Lower lobe of right lung (tissue), 2 donors: ENCODE data around the gene VSX2. TPM values are rescaled to one million over a fixed set of nuclear protein-coding genes. Genes with fewer than 3 reads are reported as not detected.
A peak's percentile ranks its signal among the peaks of the same experiment; 100 is the strongest.

Experiments used
- ATAC-seq, 2 donors: fragments of 200-7000 bp; cut with Tn5 transposase; one replicate each; pipeline ENCODE4 v1.9.1; 2020 to 2022; ENCODE audit warnings: mild to moderate bottlenecking in 2 of 2, moderate library complexity in 2 of 2
- DNase-seq: peaks from one replicate; pipeline ENCODE4 v3.0.0-alpha.2; 2020
- H3K27ac ChIP-seq: fragments of 200-600 bp; one replicate; pipeline ENCODE4 v1.8.0; 2022
- H3K27me3 ChIP-seq: fragments of 200-600 bp; one replicate; pipeline ENCODE4 v1.8.0; 2022; ENCODE audit warnings: low read depth
- H3K36me3 ChIP-seq: fragments of 200-600 bp; one replicate; pipeline ENCODE4 v1.8.0; 2022; ENCODE audit warnings: mild to moderate bottlenecking
- H3K4me1 ChIP-seq: fragments of 200-600 bp; one replicate; pipeline ENCODE4 v1.8.0; 2022
- H3K4me3 ChIP-seq: fragments of 200-600 bp; one replicate; pipeline ENCODE4 v1.8.0; 2022; ENCODE audit warnings: mild to moderate bottlenecking
- H3K9me3 ChIP-seq: fragments of 200-600 bp; one replicate; pipeline ENCODE4 v1.8.0; 2022
- intact Hi-C: fragments of 100-400 bp; cut with DNase I; formaldehyde crosslinking; loops from one replicate; pipeline ENCODE4 v1.11.0; 2022
- total RNA-seq: library from RNA; stranded (reverse); fragmentation: NEBNext Ultra II Directional; extraction: Animal tissue kit (Norgen Biotek cat#: 25700); gene quantifications from one replicate; pipeline ENCODE4 v1.2.1, GENCODE V29; 2021
- TF ChIP-seq, protein P1 (sequence below): fragments of 200-600 bp; IDR thresholded peaks from one replicate; pipeline ENCODE4 v1.8.0; 2022; ENCODE audit warnings: antibody characterized with exemption, mild to moderate bottlenecking
- donor health status: DM: no; HTN: yes; CAD: no; lungs with severe emphysema.

VSX2 gene
- total RNA-seq, 1 donor from 2014 or later: not detected

- H3K4me1 ChIP-seq: no peaks in the 10 kb centered on the region
- no peak overlapping the region for H3K4me3 ChIP-seq
- TF ChIP-seq, protein P1, sequence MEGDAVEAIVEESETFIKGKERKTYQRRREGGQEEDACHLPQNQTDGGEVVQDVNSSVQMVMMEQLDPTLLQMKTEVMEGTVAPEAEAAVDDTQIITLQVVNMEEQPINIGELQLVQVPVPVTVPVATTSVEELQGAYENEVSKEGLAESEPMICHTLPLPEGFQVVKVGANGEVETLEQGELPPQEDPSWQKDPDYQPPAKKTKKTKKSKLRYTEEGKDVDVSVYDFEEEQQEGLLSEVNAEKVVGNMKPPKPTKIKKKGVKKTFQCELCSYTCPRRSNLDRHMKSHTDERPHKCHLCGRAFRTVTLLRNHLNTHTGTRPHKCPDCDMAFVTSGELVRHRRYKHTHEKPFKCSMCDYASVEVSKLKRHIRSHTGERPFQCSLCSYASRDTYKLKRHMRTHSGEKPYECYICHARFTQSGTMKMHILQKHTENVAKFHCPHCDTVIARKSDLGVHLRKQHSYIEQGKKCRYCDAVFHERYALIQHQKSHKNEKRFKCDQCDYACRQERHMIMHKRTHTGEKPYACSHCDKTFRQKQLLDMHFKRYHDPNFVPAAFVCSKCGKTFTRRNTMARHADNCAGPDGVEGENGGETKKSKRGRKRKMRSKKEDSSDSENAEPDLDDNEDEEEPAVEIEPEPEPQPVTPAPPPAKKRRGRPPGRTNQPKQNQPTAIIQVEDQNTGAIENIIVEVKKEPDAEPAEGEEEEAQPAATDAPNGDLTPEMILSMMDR: no peak
- H3K27me3 ChIP-seq: no peaks in the 10 kb centered on the region
- no peaks in the 10 kb centered on the region for H3K9me3 ChIP-seq
- H3K27ac ChIP-seq: no peak overlapping the region
- ATAC-seq (no peak), DNase-seq (no peak)
- no peaks in the 10 kb centered on the region for H3K36me3 ChIP-seq
- intact Hi-C loops: no loop called here
Observed at GRCh38 chr14:74271365-74271764, 32.1 kb downstream of the VSX2 start.

GRCh38 chr14:74275241-74275841 is 36.1 kb downstream of the VSX2 start:
- DNase-seq: no peak
- no peaks in the 10 kb centered on the region for H3K4me1 ChIP-seq

DNA sequence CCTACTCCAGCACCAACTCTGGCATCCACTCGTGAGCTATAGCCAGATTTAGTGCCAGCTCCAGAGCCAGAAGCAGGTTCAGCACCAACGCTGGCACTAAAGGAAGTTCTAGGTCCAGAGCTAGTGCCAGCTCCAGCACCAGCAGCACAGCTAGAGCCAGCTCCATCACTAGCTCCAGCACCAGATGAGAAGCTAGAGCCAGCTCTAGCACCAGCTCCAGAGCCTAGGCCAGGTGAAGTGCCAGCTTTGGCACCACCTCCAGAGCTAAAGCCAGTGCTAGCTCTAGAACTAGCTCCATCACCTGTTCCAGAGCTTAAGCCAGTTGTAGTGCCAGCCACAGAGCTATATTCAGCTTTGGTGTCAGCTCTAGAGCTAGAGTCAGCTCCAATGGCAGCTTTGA is 38.8 kb downstream of the VSX2 start:
- H3K9me3 ChIP-seq: peaks cover 5% of the 10 kb centered on the region
- H3K4me3 ChIP-seq: no peak overlapping the region
- TF ChIP-seq, protein P1: no peak
- ATAC-seq (no peak), DNase-seq (no peak)
- no peaks in the 10 kb centered on the region for H3K4me1 ChIP-seq
- H3K36me3 ChIP-seq: peaks cover 11% of the 10 kb centered on the region
- intact Hi-C loops: no loop called here
- H3K27ac ChIP-seq: no peak overlapping the region
- no peaks in the 10 kb centered on the region for H3K27me3 ChIP-seq

More at GRCh38 chr14:74275241-74275841, 36.1 kb downstream of the VSX2 start:
- intact Hi-C loops: no loop called here
- H3K4me3 ChIP-seq: no peak overlapping the region
- no peaks in the 10 kb centered on the region for H3K36me3 ChIP-seq
- peaks cover 5% of the 10 kb centered on the region for H3K9me3 ChIP-seq
- H3K27me3 ChIP-seq: no peaks in the 10 kb centered on the region
- H3K27ac ChIP-seq: no peak overlapping the region
- TF ChIP-seq, protein P1: no peak
- peak; percentile 54 to 64 for ATAC-seq

DNA sequence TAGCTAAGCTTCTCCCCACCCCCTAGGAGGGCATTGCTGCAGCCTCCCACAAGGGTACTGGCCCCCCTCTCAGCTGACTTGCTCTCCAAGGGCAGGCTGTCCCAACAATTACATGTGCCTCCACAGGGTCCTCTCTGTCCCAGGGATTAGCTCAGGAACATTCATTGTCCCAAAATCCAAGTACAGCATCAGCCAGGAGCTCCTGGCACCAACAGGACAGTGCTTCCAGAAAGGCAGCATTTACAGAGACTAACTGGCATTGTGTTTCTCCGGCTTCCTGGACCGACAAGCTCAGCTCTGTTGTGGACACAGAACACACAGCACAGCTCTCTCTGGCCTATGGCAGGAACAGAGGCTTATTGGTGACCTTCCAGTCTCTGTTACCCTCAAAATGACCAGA is 41.8 kb downstream of the VSX2 start:
- no peak for ATAC-seq
- Histone ChIP-seq H3K27me3 (no peaks in the 10 kb centered on the region), H3K27ac (no peak overlapping the region), H3K9me3 (peaks cover 5% of the 10 kb centered on the region), H3K36me3 (peaks cover 41% of the 10 kb centered on the region), H3K4me3 (no peak overlapping the region), H3K4me1 (no peaks in the 10 kb centered on the region)
- no peak for DNase-seq
- TF ChIP-seq, protein P1: no peak
- intact Hi-C loops: no loop called here

- Histone ChIP-seq H3K27ac (no peak overlapping the region), H3K27me3 (no peaks in the 10 kb centered on the region), H3K4me1 (no peaks in the 10 kb centered on the region), H3K4me3 (no peak overlapping the region), H3K9me3 (no peaks in the 10 kb centered on the region), H3K36me3 (peaks cover 98% of the 10 kb centered on the region)
- DNase-seq (no peak), ATAC-seq (no peak)
- TF ChIP-seq, protein P1: no peak
- intact Hi-C loops: no loop called here
Observed at GRCh38 chr14:74286736-74287135, 47.5 kb downstream of the VSX2 start.
